Omental fat pad (tissue), 4 donors: ENCODE data around the gene ZIC4. TPM values are rescaled to one million over a fixed set of nuclear protein-coding genes. Genes with fewer than 3 reads are reported as not detected.

Source experiments
- ATAC-seq: fragments of 150-250 bp; one replicate; pipeline ENCODE4 v1.9.1; 2016; ENCODE audit warnings: mild to moderate bottlenecking, moderate library complexity; ENCODE audit not compliant: low FRiP score
- DNase-seq: peaks from one replicate; pipeline ENCODE4 v3.0.0-alpha.2; 2019; ENCODE audit warnings: low spot score
- total RNA-seq, 4 donors: library from RNA; depleted of rRNA; stranded (reverse); fragments of >200 nt; gene quantifications; one replicate each; pipeline ENCODE4 v1.1.0, GENCODE V29; 2016
- TF ChIP-seq, protein P1 (sequence below), 3 donors: fragments of 450-650 bp; IDR thresholded peaks; one replicate each; pipeline ENCODE4 v1.5.1; 2016 to 2017; ENCODE audit warnings: antibody characterized with exemption in 3 of 3, mild to moderate bottlenecking in 3 of 3, moderate library complexity in 2 of 3

ZIC4 gene
- total RNA-seq, 4 donors from 2014 or later = not detected

DNA sequence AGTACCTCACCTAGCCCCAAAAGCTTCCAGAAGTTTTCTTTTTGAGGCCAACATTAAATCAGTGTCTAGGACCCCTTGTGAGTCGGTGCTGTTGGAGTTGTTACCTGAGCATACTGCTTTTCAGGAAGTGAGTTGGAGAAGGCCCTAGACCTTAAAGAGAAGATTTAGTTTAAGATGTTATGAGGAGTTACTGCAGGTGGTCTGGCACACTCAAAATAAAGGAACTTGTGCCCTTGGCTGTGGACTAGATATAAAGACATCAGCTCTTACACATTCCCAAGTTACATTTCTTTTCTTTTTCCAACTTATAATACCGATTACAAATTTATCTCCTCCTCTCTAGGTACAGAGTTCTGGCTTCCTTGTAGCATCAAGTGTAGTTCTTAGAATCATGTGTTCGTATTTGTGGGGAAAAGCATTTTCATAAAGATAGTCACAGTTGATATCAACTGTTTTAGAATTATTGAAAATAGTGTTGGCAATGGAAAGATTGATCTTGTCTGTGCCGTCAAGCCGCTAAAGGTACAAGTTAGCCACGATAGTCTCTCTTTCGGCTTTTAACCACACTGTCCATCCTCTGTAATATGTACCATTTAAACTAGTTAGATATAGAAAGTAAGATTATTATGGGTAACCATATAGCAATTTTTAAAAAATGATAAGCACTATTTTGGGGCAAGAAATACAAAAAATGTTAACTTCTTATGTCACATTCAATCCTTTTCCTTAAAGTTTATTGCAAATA is 11.4 kb upstream of the ZIC4 start:
- DNase-seq = no peak
- TF ChIP-seq, protein P1, sequence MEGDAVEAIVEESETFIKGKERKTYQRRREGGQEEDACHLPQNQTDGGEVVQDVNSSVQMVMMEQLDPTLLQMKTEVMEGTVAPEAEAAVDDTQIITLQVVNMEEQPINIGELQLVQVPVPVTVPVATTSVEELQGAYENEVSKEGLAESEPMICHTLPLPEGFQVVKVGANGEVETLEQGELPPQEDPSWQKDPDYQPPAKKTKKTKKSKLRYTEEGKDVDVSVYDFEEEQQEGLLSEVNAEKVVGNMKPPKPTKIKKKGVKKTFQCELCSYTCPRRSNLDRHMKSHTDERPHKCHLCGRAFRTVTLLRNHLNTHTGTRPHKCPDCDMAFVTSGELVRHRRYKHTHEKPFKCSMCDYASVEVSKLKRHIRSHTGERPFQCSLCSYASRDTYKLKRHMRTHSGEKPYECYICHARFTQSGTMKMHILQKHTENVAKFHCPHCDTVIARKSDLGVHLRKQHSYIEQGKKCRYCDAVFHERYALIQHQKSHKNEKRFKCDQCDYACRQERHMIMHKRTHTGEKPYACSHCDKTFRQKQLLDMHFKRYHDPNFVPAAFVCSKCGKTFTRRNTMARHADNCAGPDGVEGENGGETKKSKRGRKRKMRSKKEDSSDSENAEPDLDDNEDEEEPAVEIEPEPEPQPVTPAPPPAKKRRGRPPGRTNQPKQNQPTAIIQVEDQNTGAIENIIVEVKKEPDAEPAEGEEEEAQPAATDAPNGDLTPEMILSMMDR (IDR thresholded peaks at IDR 0.05) = no peak

DNA sequence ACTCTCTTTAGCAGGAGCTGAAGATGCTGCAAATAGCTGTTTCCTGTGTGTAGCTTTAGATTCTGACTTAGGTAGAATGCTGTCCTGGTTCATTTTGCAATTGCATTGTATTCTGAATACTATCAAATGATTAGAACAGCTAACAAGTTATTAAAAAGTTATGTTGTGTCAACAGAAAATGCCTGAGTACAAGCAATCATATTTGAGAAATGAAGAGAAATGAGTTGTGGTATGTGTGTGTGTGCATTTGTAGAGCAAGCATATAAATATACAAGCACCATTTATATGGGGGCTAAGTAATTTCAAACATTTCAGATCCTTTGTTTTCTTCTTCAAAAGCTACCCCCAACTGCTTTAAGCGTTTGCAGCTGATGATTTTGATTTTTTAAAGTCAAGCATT is 10.6 kb upstream of the ZIC4 start:
- TF ChIP-seq, protein P1 (IDR thresholded peaks at IDR 0.05) = no peak
- DNase-seq = no peak
- ATAC-seq = no peak

More for the DNA sequence above, 11.4 kb upstream of the ZIC4 start:
- no peak for ATAC-seq

DNA sequence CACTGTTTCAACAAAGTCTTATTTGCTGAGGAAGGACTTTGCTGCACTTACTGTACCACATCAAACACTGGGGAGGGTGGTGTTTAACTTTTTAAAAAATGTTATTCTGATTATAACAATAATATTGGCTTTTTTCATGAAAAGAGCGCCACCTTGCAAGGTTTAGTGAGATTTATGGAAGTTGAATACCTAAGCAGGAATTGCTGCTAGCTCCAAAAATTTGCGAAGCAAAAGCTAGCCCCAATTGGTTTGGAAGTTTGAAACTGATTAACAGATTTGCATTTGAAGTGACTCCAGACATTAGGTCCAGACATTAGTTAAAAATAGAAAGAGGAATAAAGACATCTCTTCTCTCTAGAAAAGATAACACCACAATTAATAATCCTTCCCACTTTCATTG is 9.5 kb upstream of the ZIC4 start:
- ATAC-seq (no peak), DNase-seq (no peak)
- TF ChIP-seq, protein P1 (IDR thresholded peaks at IDR 0.05) = no peak

DNA sequence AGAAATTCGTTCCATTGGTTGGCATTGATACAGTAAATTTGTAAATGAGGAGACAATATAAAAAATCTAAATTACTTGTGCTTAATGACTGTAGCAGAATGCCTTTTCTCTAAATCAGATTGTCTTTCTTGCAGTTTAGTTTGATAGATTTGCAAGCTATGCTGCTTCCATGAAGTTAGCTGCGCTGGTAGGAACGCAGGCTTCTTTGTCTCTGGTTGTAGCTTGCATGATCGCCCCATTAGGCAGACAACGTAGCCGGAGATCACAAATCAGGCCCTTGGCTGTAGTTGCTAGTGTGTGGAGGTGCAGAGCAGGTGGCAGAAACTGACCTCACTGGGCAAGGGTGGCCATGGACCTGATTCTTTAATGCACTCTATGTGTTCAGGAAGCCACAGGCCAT is 8.9 kb upstream of the ZIC4 start:
- TF ChIP-seq, protein P1 (IDR thresholded peaks at IDR 0.05) = no peak
- DNase-seq (no peak), ATAC-seq (no peak)

DNA sequence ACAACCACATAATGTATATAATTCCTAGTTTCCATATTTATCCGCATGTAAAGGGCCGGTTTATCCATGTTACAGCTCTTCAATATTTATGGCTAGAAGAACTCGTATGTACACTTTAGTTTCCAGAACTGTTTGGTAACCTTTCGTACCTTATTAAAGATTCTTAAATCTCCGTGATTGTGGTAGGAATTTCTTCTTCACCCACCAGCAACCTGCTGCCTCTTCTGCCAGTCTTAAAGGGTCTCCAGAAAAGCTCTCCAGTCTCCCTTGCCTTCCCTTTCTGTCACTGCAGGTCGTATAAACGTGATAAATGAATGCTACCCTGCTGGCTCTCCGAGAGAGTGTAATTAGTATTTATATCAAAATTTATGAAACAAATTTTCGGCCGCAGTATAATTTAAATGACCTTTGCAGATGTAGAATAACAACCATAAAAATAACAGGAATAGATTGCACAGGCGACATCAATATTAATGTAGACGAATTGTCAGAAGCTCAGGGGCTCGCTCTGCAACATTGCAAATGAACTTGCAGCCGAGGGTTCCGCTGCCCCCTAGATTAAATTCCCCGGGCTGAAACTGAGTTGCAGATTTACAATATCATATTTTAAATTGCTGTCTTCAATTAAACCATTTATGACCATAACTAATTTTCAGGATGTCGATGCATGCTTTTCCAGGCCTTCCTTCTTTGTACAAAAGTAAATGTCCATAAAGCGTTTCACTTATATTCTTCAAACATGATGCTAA is 8.2 kb upstream of the ZIC4 start:
- ATAC-seq = no peak
- TF ChIP-seq, protein P1 (IDR thresholded peaks at IDR 0.05) = no peak
- no peak for DNase-seq

DNA sequence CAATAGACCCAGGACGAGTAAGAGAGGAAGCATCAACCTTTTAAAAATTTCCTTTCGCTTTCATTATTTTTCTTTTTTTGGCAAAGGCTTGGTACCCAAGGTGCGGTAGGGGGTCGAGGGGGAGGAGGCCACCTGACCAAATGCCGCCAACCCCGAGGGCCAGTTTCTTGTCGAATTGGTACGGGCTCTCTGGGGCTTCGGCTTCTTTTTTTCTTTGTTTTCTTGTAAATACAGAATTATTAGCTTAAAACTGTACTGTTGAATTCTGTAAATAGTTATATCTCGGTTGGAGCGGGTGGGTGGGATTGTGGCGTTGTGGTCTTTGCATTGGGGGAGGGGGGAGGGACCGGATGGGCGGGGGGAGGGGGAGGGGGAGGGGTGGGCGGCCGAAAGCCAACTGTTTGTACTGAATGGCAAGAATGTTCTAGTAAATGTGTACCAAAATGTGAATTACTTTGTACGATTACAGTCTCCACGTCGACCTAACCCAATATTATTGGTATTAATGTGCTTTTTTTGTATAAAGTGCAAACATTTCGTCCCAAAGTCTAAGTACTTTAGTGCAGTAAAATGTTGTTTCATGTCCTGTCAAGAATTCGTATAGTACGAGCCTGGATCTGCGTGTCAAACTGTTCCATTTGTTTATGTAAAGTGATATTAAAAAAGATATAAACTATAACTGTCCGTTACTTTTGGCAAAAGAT is 7.5 kb upstream of the ZIC4 start:
- DNase-seq (no peak), ATAC-seq (no peak)
- TF ChIP-seq, protein P1 (IDR thresholded peaks at IDR 0.05) = no peak
